H1 (cell line): Measurements from ENCODE around the gene IDI1. TPM values are rescaled to one million over a fixed set of nuclear protein-coding genes. Genes with fewer than 3 reads are reported as not detected.

ENCODE experiments used
- CTCF ChIA-PET: fragments of 300-600 bp; sonication (Branson Sonifier 250); formaldehyde crosslinking; loops from one replicate; lab custom pipeline; 2021; ENCODE audit not compliant: partially characterized antibody; lab: Charles Lee
- POLR2A ChIA-PET: fragments of 300-600 bp; sonication (Branson Sonifier 250); formaldehyde crosslinking; loops from one replicate; lab custom pipeline; 2021; ENCODE audit warnings: inconsistent platforms; ENCODE audit not compliant: partially characterized antibody; lab: Charles Lee
- DNase-seq, 2 experiments: peaks; one replicate each; pipeline versions ENCODE4 v3.0.0 to v3.0.0-alpha.2; 2010 to 2022; ENCODE audit warnings: low spot score in 2 of 2, low read depth in 1 of 2, mixed read lengths in 1 of 2
- FAIRE-seq: peaks from 2 replicates; lab custom pipeline; 2011; peaks lifted over from hg19 to GRCh38; lab: Jason Lieb, UNC
- H2AFZ ChIP-seq: 2 replicates; pipeline ENCODE4 v1.8.1; 2012; ENCODE audit warnings: low read length, inconsistent platforms
- H2AK5ac ChIP-seq: 2 replicates; pipeline ENCODE4 v1.6.1; 2013; ENCODE audit warnings: low read depth, low read length
- H2BK120ac ChIP-seq: replicated peaks from 2 replicates; pipeline ENCODE3; 2013; ENCODE audit warnings: low read depth, low read length, inconsistent platforms
- H2BK12ac ChIP-seq: 2 replicates; pipeline ENCODE4 v1.6.1; 2013; ENCODE audit warnings: low read depth, low read length
- H2BK15ac ChIP-seq: 2 replicates; pipeline ENCODE4 v1.6.1; 2013; ENCODE audit warnings: low read length
- H2BK20ac ChIP-seq: 2 replicates; pipeline ENCODE4 v1.6.1; 2013; ENCODE audit warnings: low read length
- H2BK5ac ChIP-seq: 2 replicates; pipeline ENCODE4 v1.6.1; 2013; ENCODE audit warnings: low read depth, low read length
- H3K14ac ChIP-seq: 2 replicates; pipeline ENCODE4 v1.6.1; 2013; ENCODE audit warnings: inconsistent platforms; ENCODE audit not compliant: insufficient read length
- H3K18ac ChIP-seq: 2 replicates; pipeline ENCODE4 v1.6.1; 2013; ENCODE audit warnings: low read length; ENCODE audit errors: extremely low read depth
- H3K23ac ChIP-seq: 2 replicates; pipeline ENCODE4 v1.6.1; 2013; ENCODE audit warnings: inconsistent platforms; ENCODE audit not compliant: insufficient read length
- H3K23me2 ChIP-seq: 2 replicates; pipeline ENCODE4 v1.6.1; 2013; ENCODE audit warnings: low read depth, low read length
- H3K27ac ChIP-seq: 2 replicates; pipeline ENCODE4 v1.6.1; 2011; ENCODE audit warnings: low read depth, low read length, inconsistent platforms
- H3K27me3 ChIP-seq, 4 experiments: replicated peaks in 1 of 4; 1 replicate in 1 of 4; 2 replicates in 3 of 4; pipeline versions ENCODE4 v1.6.1 to v1.8.1; 2011 to 2013; ENCODE audit warnings: low read length in 3 of 4, mild to moderate bottlenecking in 3 of 4, inconsistent platforms in 2 of 4, mixed read lengths in 2 of 4, moderate library complexity in 1 of 4; ENCODE audit not compliant: control insufficient read depth in 3 of 4, insufficient read depth in 3 of 4; ENCODE audit errors: extremely low read depth in 1 of 4
- H3K36me3 ChIP-seq, 4 experiments: 2 replicates each; pipeline versions ENCODE4 v1.6.1 to v1.8.1; 2011 to 2013; ENCODE audit warnings: mild to moderate bottlenecking in 4 of 4, low read length in 3 of 4, moderate library complexity in 2 of 4, control low read depth in 1 of 4, inconsistent platforms in 1 of 4; ENCODE audit not compliant: insufficient read depth in 4 of 4, control insufficient read depth in 2 of 4
- H3K4ac ChIP-seq: replicated peaks from 2 replicates; pipeline ENCODE3; 2013; ENCODE audit warnings: low read length, low read depth, mixed read lengths, inconsistent platforms; ENCODE audit not compliant: insufficient read length
- H3K4me1 ChIP-seq, 4 experiments: replicated peaks in 1 of 4; 1 replicate in 1 of 4; 2 replicates in 3 of 4; pipeline versions ENCODE4 v1.6.1 to v1.8.1; 2011 to 2013; ENCODE audit warnings: low read length in 3 of 4, inconsistent platforms in 2 of 4, mixed read lengths in 1 of 4; ENCODE audit not compliant: insufficient read depth in 4 of 4, control insufficient read depth in 3 of 4
- H3K4me2 ChIP-seq, 2 experiments: 2 replicates each; pipeline versions ENCODE4 v1.6.1 to v1.8.1; 2011 to 2013; ENCODE audit warnings: low read depth in 2 of 2, low read length in 2 of 2, control low read depth in 1 of 2, inconsistent platforms in 1 of 2, mild to moderate bottlenecking in 1 of 2; ENCODE audit not compliant: insufficient read depth in 1 of 2
- H3K4me3 ChIP-seq, 4 experiments: fragments of 200-600, 300-600 bp in 1 of 4; sonication (generic), shearing (Covaris generic), sonication (Bioruptor Twin) in 1 of 4; 2 replicates each; pipeline versions ENCODE4 v1.5.1 to v1.8.1; 2011 to 2016; ENCODE audit warnings: low read length in 4 of 4, low read depth in 3 of 4, control low read depth in 2 of 4, inconsistent platforms in 2 of 4, mild to moderate bottlenecking in 2 of 4, mixed read lengths in 1 of 4, moderate library complexity in 1 of 4; ENCODE audit not compliant: insufficient read depth in 2 of 4; ENCODE audit errors: extremely low read depth in 1 of 4
- H3K56ac ChIP-seq: replicated peaks from 2 replicates; pipeline ENCODE3; 2013; ENCODE audit warnings: low read depth, mild to moderate bottlenecking, mixed read lengths, low read length, inconsistent platforms; ENCODE audit not compliant: insufficient read length
- H3K79me1 ChIP-seq: 2 replicates; pipeline ENCODE4 v1.6.1; 2013; ENCODE audit warnings: low read depth, low read length, control low read depth
- H3K79me2 ChIP-seq, 2 experiments: 2 replicates each; pipeline versions ENCODE4 v1.6.1 to v1.8.1; 2012 to 2013; ENCODE audit warnings: low read length in 2 of 2, mild to moderate bottlenecking in 2 of 2, inconsistent platforms in 1 of 2; ENCODE audit not compliant: insufficient read depth in 2 of 2, control insufficient read depth in 1 of 2
- H3K9ac ChIP-seq, 4 experiments: replicated peaks in 1 of 4; 1 replicate in 1 of 4; 2 replicates in 3 of 4; pipeline versions ENCODE4 v1.6.1 to v1.8.1; 2011 to 2013; ENCODE audit warnings: low read depth in 3 of 4, low read length in 3 of 4, control low read depth in 2 of 4, mild to moderate bottlenecking in 2 of 4, moderate library complexity in 2 of 4, inconsistent platforms in 1 of 4; ENCODE audit errors: extremely low read depth in 1 of 4
- H3K9me3 ChIP-seq, 2 experiments: 2 replicates each; pipeline versions ENCODE4 v1.6.1 to v1.8.1; 2012 to 2013; ENCODE audit warnings: mild to moderate bottlenecking in 2 of 2, moderate library complexity in 2 of 2, control low read depth in 1 of 2, inconsistent platforms in 1 of 2, low read depth in 1 of 2, low read length in 1 of 2, mixed read lengths in 1 of 2; ENCODE audit not compliant: insufficient read depth in 2 of 2
- H4K20me1 ChIP-seq, 2 experiments: replicated peaks in 1 of 2; 2 replicates each; pipeline versions ENCODE3 to v1.8.1; 2011 to 2013; ENCODE audit warnings: inconsistent platforms in 2 of 2, low read length in 2 of 2, mild to moderate bottlenecking in 1 of 2; ENCODE audit not compliant: insufficient read depth in 2 of 2, control insufficient read depth in 1 of 2
- H4K5ac ChIP-seq: 2 replicates; pipeline ENCODE4 v1.6.1; 2013; ENCODE audit warnings: low read length, low read depth, mixed read lengths, inconsistent platforms; ENCODE audit not compliant: insufficient read length
- H4K8ac ChIP-seq: 2 replicates; pipeline ENCODE4 v1.8.0; 2013; ENCODE audit warnings: mild to moderate bottlenecking, moderate library complexity, low read length, inconsistent platforms; ENCODE audit not compliant: insufficient read depth; ENCODE audit errors: extremely low read depth
- H4K91ac ChIP-seq: replicated peaks from 2 replicates; pipeline ENCODE3; 2013; ENCODE audit warnings: low read length, mixed read lengths, inconsistent platforms; ENCODE audit not compliant: insufficient read length
- ATF2 ChIP-seq: IDR thresholded peaks from 2 replicates; pipeline ENCODE4 v1.6.1; 2012; ENCODE audit warnings: low read length, inconsistent platforms
- CEBPB ChIP-seq: IDR thresholded peaks from 2 replicates; pipeline ENCODE4 v1.6.1; 2012; ENCODE audit warnings: low read depth, low read length
- CHD1 ChIP-seq: IDR thresholded peaks from 2 replicates; pipeline ENCODE4 v1.6.1; 2012; ENCODE audit warnings: low read depth, low read length, improper control_type of control experiment
- EZH2 ChIP-seq: fragments of 200-600 bp; sonication (generic); IDR thresholded peaks from 2 replicates; pipeline ENCODE4 v1.7.1; 2012; ENCODE audit warnings: low read depth, mild to moderate bottlenecking, moderate library complexity, low read length, inconsistent platforms; ENCODE audit not compliant: severe bottlenecking
- FOSL1 ChIP-seq: IDR thresholded peaks from 2 replicates; pipeline ENCODE4 v1.6.1; 2011; ENCODE audit warnings: mild to moderate bottlenecking, low read depth, low read length, moderate library complexity; ENCODE audit not compliant: insufficient read depth
- WGBS, 2 experiments: shearing (Covaris generic) in 1 of 2; methylation state at CpG; one replicate each; pipeline versions ENCODE4 v1.1.6 to v1.1.7; 2013 to 2015; ENCODE audit warnings: low lambda C conversion rate in 2 of 2, mixed read lengths in 2 of 2, inconsistent platforms in 1 of 2, low coverage in 1 of 2, missing lambda C conversion rate in 1 of 2; ENCODE audit not compliant: insufficient replicate concordance in 2 of 2, insufficient coverage in 1 of 2, insufficient read length in 1 of 2; ENCODE audit errors: extremely low coverage in 1 of 2, missing lambda C conversion rate in 1 of 2; 5-methylcytosine and 5-hydroxymethylcytosine counted together
- polyA plus RNA-seq, 7 experiments: library from polyadenylated mRNA; depleted of rRNA in 3 of 7; stranded (reverse) in 5 of 7; unstranded in 2 of 7; fragments of >200 nt in 5 of 7; fragments of 200-250 nt in 2 of 7; gene quantifications; 1 replicate in 5 of 7; 2 replicates in 1 of 7; 4 replicates in 1 of 7; pipeline versions ENCODE4 v1.2.1 to v1.2.3, GENCODE V29; 2011 to 2013; ENCODE audit warnings: missing spikeins in 2 of 7, mixed read lengths in 2 of 7
- total RNA-seq: library from RNA; stranded (reverse); fragmentation: NEBNext Ultra II Directional; extraction: Animal tissue kit (Norgen Biotek cat#: 25700); gene quantifications from 2 replicates; pipeline ENCODE4 v1.2.1, GENCODE V29; 2021

Gene IDI1
- total and polyA plus RNA-seq, 2 of the 8 experiments (the other 6 are each of a cell fraction or from before 2014, with no cell fraction given): 35.3 to 56.6 TPM

GRCh38 chr10:1044964-1045363, 4.0 kb downstream of the IDI1 start:
- H3K4ac ChIP-seq: no peak overlapping the region
- H3K56ac ChIP-seq: no peak overlapping the region
- no peak overlapping the region for H2AK5ac ChIP-seq
- H3K18ac ChIP-seq: no peak overlapping the region
- no peak overlapping the region for H4K5ac ChIP-seq
- H3K79me2 ChIP-seq: peaks cover 21 to 50% of the 10 kb centered on the region in 2 experiments
- ChIA-PET POLR2A (interaction anchor here (0.9 to 1.6 kb wide), 6 partner anchors 8 to 26 kb away, joined by 3 to 4 read pairs (median 4); partner anchors contain the start of gene WDR37), CTCF (interaction anchor here (0.7 to 1.0 kb wide), 4 partner anchors 19 to 256 kb away, joined by 3 to 4 read pairs (median 3); partner anchors contain the start of gene IDI2)
- no peak overlapping the region for H3K23ac ChIP-seq
- H3K9me3 ChIP-seq: no peaks in the 10 kb centered on the region
- H4K20me1 ChIP-seq: peaks cover 7 to 30% of the 10 kb centered on the region in 2 experiments
- DNase-seq: no peak
- TF ChIP-seq ATF2 (no peak), FOSL1 (no peak), CEBPB (no peak), EZH2 (no peak), CHD1 (no peak)
- H3K27me3 ChIP-seq: no peaks in the 10 kb centered on the region
- H3K27ac ChIP-seq: no peak overlapping the region
- H3K4me3 ChIP-seq: no peak overlapping the region
- peaks cover 3 to 49% (median 28%) of the 10 kb centered on the region in 4 experiments; a peak in 7 of 8 replicates for H3K36me3 ChIP-seq
- H4K8ac ChIP-seq: no peak overlapping the region
- no peak overlapping the region for H2AFZ ChIP-seq
- H2BK5ac ChIP-seq: no peak overlapping the region
- H3K4me2 ChIP-seq: no peak overlapping the region; a peak in 1 of 4 replicates
- 92% methylated on average over 4 of the region's 4 CpGs; no CpG with 5 or more reads in 1 of the 2 experiments for WGBS, 2 experiments
- H2BK20ac ChIP-seq: no peak overlapping the region
- H2BK15ac ChIP-seq: no peak overlapping the region
- H3K9ac ChIP-seq: no peak overlapping the region; a peak in 1 of 7 replicates
- H3K79me1 ChIP-seq: peaks cover 10% of the 10 kb centered on the region; the same call in 1 of the 2 replicates
- H3K4me1 ChIP-seq: peaks cover 0 to 5% (median 2%) of the 10 kb centered on the region in 4 experiments; a peak in 3 of 7 replicates
- no peak overlapping the region for H4K91ac ChIP-seq
- no peak overlapping the region for H3K14ac ChIP-seq
- no peak for FAIRE-seq
- no peaks in the 10 kb centered on the region; the same call in 1 of the 2 replicates for H3K23me2 ChIP-seq
- no peak overlapping the region for H2BK12ac ChIP-seq
- no peak overlapping the region for H2BK120ac ChIP-seq
